Calu3 (cell line): ENCODE data around the gene NTM. TPM values are rescaled to one million over a fixed set of nuclear protein-coding genes. Genes with fewer than 3 reads are reported as not detected.

Experiments
- BruUV-seq: library from RNA; stranded (reverse); fragments of 400-500 nt; replicated peaks from 2 replicates; lab custom pipeline; 2021; lab: Mats Ljungman, UMichigan
- CTCF ChIA-PET: fragments of 300-600 bp; sonication (Branson Sonifier 250); formaldehyde crosslinking; loops from one replicate; lab custom pipeline; 2022; ENCODE audit warnings: antibody characterized with exemption; lab: Charles Lee
- DNase-seq: peaks from one replicate; pipeline ENCODE4 v3.0.0; 2022
- H3K27ac Mint-ChIP-seq: one replicate; pipeline ENCODE4 v1.8.0; 2022; ENCODE audit warnings: mixed read lengths; ENCODE audit not compliant: unreplicated experiment
- H3K27me3 Mint-ChIP-seq: one replicate; pipeline ENCODE4 v1.8.0; 2022; ENCODE audit warnings: mixed read lengths; ENCODE audit not compliant: unreplicated experiment
- H3K36me3 Mint-ChIP-seq: one replicate; pipeline ENCODE4 v1.8.0; 2022; ENCODE audit warnings: mild to moderate bottlenecking, moderate library complexity, mixed read lengths; ENCODE audit not compliant: insufficient read depth, unreplicated experiment
- H3K4me1 Mint-ChIP-seq: one replicate; pipeline ENCODE4 v1.8.0; 2022; ENCODE audit warnings: mild to moderate bottlenecking, low read depth, mixed read lengths; ENCODE audit not compliant: unreplicated experiment
- H3K4me3 Mint-ChIP-seq: one replicate; pipeline ENCODE4 v1.8.0; 2022; ENCODE audit warnings: mild to moderate bottlenecking, low read depth, moderate library complexity, mixed read lengths; ENCODE audit not compliant: unreplicated experiment
- H3K9me3 Mint-ChIP-seq: one replicate; pipeline ENCODE4 v1.8.0; 2022; ENCODE audit warnings: low read depth, mixed read lengths; ENCODE audit not compliant: unreplicated experiment
- CTCF ChIP-seq: fragments of 200-600 bp; IDR thresholded peaks from one replicate; pipeline ENCODE4 v1.8.0; 2022; ENCODE audit warnings: antibody characterized with exemption; ENCODE audit not compliant: unreplicated experiment
- intact Hi-C: fragments of 100-400 bp; cut with micrococcal nuclease; formaldehyde crosslinking; loops from one replicate; pipeline ENCODE4 v1.10.0; 2022; ENCODE audit not compliant: unreplicated experiment
- total RNA-seq: library from RNA; stranded (reverse); gene quantifications from 2 replicates; pipeline ENCODE4 v1.2.3, GENCODE V29; 2022

NTM gene
- total RNA-seq, 1 experiment from 2014 or later: not detected

- H3K27ac Mint-ChIP-seq: no peak overlapping the region
- no peaks in the 10 kb centered on the region for H3K4me1 Mint-ChIP-seq
- no TSS peak for BruUV-seq
- DNase-seq: no peak
- no peaks in the 10 kb centered on the region for H3K9me3 Mint-ChIP-seq
- H3K36me3 Mint-ChIP-seq: no peaks in the 10 kb centered on the region
- TF ChIP-seq CTCF: no peak
- intact Hi-C loops: no loop called here
- CTCF ChIA-PET: no interaction called here
- H3K27me3 Mint-ChIP-seq: no peaks in the 10 kb centered on the region
- no peak overlapping the region for H3K4me3 Mint-ChIP-seq
Measured at GRCh38 chr11:131626788-131627187, 256.4 kb downstream of the NTM start.

GRCh38 chr11:131628739-131629138, 258.3 kb downstream of the NTM start:
- Mint-ChIP-seq H3K27ac (no peak overlapping the region), H3K36me3 (no peaks in the 10 kb centered on the region), H3K27me3 (no peaks in the 10 kb centered on the region), H3K4me1 (no peaks in the 10 kb centered on the region), H3K9me3 (peaks cover 5% of the 10 kb centered on the region), H3K4me3 (no peak overlapping the region)
- intact Hi-C loops: no loop called here
- no TSS peak for BruUV-seq
- DNase-seq: no peak
- TF ChIP-seq CTCF: no peak
- CTCF ChIA-PET: no interaction called here

GRCh38 chr11:131629925-131630540, 259.6 kb downstream of the NTM start:
- Mint-ChIP-seq H3K36me3 (no peaks in the 10 kb centered on the region), H3K4me1 (no peaks in the 10 kb centered on the region), H3K27me3 (no peaks in the 10 kb centered on the region), H3K27ac (no peak overlapping the region), H3K4me3 (no peak overlapping the region), H3K9me3 (peaks cover 5% of the 10 kb centered on the region)
- CTCF ChIA-PET: no interaction called here
- DNase-seq: no peak
- intact Hi-C loops: no loop called here
- no peak for TF ChIP-seq CTCF
- BruUV-seq: no TSS peak

GRCh38 chr11:131632971-131633370, 262.6 kb downstream of the NTM start:
- Mint-ChIP-seq H3K27me3 (no peaks in the 10 kb centered on the region), H3K36me3 (no peaks in the 10 kb centered on the region), H3K4me1 (no peaks in the 10 kb centered on the region), H3K4me3 (no peak overlapping the region), H3K27ac (no peak overlapping the region), H3K9me3 (peaks cover 8% of the 10 kb centered on the region)
- intact Hi-C loops: no loop called here
- DNase-seq: no peak
- CTCF ChIA-PET: no interaction called here
- no peak for TF ChIP-seq CTCF
- no TSS peak for BruUV-seq
